GM19397 (cell line): ENCODE measurements around the gene PICALM.
A peak's percentile ranks its signal among the peaks of the same experiment; 100 is the strongest.

Experiments
- ATAC-seq: cut with Tn5 transposase; IDR thresholded peaks from one replicate; pipeline ENCODE4 v1.9.1; 2021; ENCODE audit warnings: mild to moderate bottlenecking, moderate library complexity; ENCODE audit not compliant: unreplicated experiment

The PICALM gene

GRCh38 chr11:86087256-86087655 is 18.4 kb upstream of the PICALM start:
- no peak for ATAC-seq

- no peak for ATAC-seq
These were observed 12.6 kb upstream of the PICALM start for GRCh38 chr11:86081455-86081854.

DNA sequence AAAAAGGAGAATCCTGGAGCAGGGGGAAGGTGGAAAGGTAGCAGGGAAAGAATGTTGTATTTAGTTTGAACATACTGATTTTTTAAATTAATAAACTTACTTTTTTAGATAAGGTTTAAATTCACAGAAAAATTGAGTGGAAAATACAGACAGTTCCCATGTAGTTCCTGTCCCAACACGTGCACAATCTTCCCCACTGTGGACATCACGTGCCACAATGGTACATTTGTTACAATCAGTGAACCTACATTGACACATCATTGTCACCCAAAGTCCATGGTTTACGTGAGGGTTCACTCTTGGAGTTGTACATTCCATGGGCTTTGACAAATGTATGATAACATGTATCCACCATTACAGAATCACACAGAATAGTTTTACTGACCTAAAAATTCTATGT is 10.5 kb upstream of the PICALM start:
- no peak for ATAC-seq

DNA sequence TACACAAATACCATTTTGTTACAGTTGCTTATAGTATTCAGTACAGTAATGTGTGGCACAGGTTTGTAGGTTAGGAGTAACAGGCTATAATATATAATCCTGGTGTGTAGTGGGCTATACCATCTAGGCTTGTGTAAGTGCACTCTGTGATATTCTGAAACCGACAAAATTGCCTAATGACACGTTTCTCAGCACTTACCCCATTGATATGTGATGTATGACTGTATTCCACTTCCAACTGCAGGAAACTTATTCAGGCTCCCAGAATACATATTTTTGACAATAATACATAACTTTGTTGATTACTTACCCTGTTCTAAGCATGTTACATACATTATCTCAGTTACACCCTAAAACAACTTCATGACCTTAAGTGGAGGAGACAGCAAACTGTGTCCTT is 5.1 kb upstream of the PICALM start:
- no peak for ATAC-seq

- ATAC-seq = no peak
These were observed 3.3 kb upstream of the PICALM start for GRCh38 chr11:86072211-86072610.

DNA sequence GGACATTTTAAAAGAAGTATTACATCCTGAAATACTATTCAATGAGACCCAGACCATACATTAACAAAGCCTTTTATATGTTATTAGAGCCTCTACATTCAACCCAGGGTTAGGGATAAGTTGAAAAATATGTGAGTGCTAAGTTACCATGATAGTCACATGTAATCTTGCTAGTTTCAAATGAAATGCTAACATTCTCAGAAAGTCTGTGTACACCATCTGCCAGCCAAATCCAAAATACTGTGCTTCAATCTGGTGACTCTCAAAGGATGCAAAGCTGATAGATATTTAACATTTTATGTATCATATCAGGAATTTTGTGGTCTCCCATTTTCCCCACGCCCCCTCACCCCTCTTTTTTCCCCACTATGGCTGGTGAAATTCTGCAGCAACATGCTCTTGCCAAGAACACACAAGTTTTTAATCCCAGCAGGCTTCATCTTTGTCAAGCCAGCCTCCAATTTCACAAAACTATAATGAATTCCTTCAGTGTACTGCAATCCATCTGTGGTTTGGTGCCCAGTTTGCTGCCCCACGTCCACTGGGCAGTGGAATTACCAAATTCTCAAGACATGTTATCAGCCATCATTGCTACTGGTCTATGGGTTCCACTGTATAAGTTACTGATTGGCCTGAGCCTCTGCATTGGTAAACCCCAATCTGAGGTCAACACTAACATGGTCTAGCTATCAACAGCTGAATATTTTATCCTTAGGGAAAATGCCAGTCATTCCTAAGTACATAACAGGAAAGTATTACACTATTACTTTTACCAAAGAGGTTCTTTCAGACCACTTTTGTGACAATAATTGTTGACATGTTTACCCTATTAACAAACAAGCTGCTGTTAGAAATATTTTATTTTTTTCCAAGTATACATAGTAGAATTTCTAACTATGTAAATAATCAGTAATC is 1.5 kb upstream of the PICALM start:
- ATAC-seq = no peak

DNA sequence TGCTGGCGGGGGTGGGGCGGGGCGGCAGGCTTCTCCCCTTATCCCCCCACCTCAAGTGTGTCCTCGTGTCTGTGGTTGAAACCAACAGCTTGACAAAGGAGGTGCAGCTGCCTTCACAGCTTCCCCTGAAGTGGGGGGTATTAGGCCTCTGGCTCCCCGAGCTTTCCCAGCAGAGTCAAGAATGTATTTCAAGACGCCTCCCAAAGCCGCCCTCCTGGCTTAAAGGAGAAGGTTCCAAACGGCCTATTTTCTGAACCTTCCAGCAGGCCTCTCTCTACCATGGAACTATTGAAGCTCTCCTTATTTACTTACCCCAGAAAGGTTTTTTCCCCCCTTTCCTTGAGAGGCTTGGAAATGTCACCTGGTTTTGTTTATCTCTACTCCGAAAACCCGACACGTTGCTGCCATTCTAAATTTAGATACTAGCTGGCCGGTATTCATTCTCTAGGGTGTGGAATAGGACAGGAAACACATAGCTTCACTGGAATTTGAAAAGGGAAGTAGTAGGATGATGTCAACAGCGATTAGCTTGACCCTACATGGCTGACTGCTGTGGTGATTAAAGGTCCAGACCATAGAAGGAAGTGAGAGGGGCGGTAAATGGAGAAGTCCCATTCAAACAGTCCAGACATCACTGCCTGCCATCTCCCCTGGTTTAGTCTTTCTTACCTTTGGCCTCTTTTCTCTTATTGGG is 671 bp upstream of the PICALM start:
- ATAC-seq = peak; percentile 11

DNA sequence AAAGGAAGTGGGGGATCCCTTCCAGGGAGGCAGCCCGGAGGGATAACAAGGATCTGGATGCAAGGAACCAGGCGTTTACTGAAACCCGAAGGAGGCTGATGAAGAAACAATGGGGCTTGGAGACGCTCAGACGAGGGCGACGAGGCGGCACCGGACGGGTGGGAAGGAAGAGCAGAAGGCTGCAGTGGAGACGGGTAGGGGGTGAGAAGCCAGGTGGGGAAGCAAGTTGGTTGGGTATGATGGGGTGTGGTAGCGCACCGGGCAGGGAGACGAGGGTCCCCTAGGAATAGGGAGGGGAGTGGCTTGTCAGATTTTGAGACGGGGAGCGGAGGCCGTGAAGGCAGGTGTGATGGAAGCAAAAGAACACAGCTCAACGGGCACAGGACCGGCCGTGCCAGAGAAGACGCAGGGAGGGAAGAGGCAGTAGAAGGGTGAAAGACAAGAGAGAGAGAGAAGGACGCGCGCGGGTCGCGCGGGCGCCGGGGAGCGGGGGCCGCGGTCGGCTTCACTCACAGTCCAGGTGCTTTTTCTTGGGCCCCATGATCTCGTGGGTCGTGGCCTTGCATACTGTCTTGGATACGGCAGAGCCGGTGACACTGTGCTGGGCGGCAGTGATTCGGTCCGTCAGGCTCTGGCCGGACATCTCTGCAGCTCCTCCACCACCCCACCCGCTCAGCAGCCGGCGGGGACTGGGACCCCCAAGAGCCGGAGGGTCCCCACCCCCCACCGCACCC is 579 bp downstream of the PICALM start:
- peak; percentile 14 for ATAC-seq

- ATAC-seq = no peak
These were observed 1.1 kb downstream of the PICALM start for GRCh38 chr11:86067851-86068137.

GRCh38 chr11:86067009-86067850 is 1.7 kb downstream of the PICALM start:
- no peak for ATAC-seq

DNA sequence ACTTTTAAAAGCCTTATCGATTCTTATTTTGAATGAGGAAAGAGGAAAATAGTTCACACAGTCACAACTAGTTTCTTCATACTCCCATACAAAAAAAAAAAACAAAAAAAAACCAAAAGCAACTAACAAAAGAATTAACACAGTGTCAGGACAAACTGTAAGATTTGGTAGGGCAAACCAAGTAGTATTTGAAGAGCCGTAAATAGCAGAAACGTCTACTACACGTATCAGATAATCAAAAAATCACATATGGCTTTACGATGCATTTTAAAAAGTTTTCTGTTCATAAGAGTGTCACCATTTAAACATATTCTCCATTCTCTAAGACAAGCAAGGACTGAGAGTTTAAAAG is 2.3 kb downstream of the PICALM start:
- no peak for ATAC-seq

DNA sequence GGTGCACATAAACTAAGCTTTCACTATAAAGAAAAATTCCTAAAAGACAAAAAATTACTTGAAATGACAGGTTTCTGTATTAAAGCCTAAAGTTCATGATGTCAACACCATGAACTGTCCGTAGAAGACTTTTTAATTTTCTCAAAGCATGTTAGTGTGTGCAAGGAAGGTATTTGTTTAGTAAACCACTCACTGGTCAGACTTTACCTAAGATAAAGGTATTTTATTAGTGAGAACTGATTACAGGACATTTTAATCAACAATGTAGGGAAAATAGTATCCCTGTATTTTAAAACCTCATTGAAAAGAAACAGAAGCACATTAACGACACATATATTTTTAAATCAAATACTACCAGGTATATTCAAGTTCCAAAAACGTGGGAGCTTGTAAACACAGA is 2.9 kb downstream of the PICALM start:
- no peak for ATAC-seq

- ATAC-seq = no peak
These were observed 4.6 kb downstream of the PICALM start for GRCh38 chr11:86064220-86064803.

- ATAC-seq = no peak
These were observed 5.3 kb downstream of the PICALM start for GRCh38 chr11:86063536-86063935.

- ATAC-seq = no peak
These were observed 6.2 kb downstream of the PICALM start for GRCh38 chr11:86062719-86063118.

GRCh38 chr11:86061483-86062205 is 7.2 kb downstream of the PICALM start:
- ATAC-seq = no peak

- ATAC-seq = no peak
These were observed 8.3 kb downstream of the PICALM start for GRCh38 chr11:86060544-86060943.

- no peak for ATAC-seq
These were observed 10.5 kb downstream of the PICALM start for GRCh38 chr11:86058360-86058759.

DNA sequence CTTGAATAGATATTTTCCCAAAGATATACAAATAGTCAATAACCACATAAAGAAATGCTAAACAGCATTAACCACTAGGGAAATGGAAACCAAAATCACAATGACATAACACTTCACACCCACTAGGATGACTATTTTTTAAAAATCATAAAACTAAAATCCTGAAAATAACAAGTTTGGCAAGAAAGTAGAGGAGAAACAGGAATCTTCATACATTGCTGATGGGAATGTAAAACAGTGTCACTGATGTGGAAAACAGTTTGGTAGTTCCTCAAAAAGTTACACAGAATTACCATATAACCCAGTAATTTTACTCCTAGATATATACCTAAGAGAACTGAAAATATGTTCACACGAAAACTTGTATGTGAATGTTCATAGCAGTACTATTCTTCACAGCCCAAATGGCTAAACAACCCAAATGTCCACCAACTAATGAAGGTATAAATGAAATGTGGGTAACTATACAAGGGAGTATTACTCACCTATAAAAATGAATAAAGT is 12.5 kb downstream of the PICALM start:
- no peak for ATAC-seq
